HL-60 (cell line): ENCODE data around the gene GDPD5.

Experiments used
- DNase-seq, 2 experiments: peaks; one replicate each; pipeline ENCODE4 v3.0.0-alpha.2; 2010 to 2020; ENCODE audit warnings: low read depth in 1 of 2, low spot score in 1 of 2
- H3K27ac ChIP-seq: fragments of 250-450 bp; sonication (Bioruptor Pico); replicated peaks from 2 replicates; pipeline ENCODE4 v1.5.1; 2020; ENCODE audit warnings: mild to moderate bottlenecking, moderate library complexity
- H3K27me3 ChIP-seq: fragments of 250-450 bp; sonication (Bioruptor Pico); 2 replicates; pipeline ENCODE4 v1.5.1; 2021; ENCODE audit warnings: mild to moderate bottlenecking, moderate library complexity; ENCODE audit not compliant: insufficient read depth, poor library complexity, severe bottlenecking
- H3K4me3 ChIP-seq: replicated peaks from 2 replicates; pipeline ENCODE4 v1.5.1; 2011; ENCODE audit warnings: mild to moderate bottlenecking, control low read depth, low read length; ENCODE audit not compliant: insufficient read depth
- GABPA ChIP-seq: IDR thresholded peaks from 2 replicates; pipeline ENCODE4 v1.6.1; 2012; ENCODE audit warnings: low read depth
- POLR2AphosphoS5 ChIP-seq: IDR thresholded peaks from 2 replicates; pipeline ENCODE4 v1.6.1; 2012; ENCODE audit warnings: low read depth
- SPI1 ChIP-seq: IDR thresholded peaks from 2 replicates; pipeline ENCODE4 v1.6.1; 2012; ENCODE audit warnings: low read depth, mild to moderate bottlenecking, borderline replicate concordance
- TF ChIP-seq, protein P1 (sequence below): IDR thresholded peaks from 2 replicates; pipeline ENCODE4 v1.6.1; 2012; ENCODE audit warnings: low read depth; ENCODE audit not compliant: insufficient replicate concordance
- TF ChIP-seq, protein P2 (sequence below): IDR thresholded peaks from one replicate; pipeline ENCODE4 v1.5.1; 2011; ENCODE audit warnings: low read length, control low read depth, inconsistent platforms; ENCODE audit not compliant: insufficient read depth

GDPD5 gene

DNA sequence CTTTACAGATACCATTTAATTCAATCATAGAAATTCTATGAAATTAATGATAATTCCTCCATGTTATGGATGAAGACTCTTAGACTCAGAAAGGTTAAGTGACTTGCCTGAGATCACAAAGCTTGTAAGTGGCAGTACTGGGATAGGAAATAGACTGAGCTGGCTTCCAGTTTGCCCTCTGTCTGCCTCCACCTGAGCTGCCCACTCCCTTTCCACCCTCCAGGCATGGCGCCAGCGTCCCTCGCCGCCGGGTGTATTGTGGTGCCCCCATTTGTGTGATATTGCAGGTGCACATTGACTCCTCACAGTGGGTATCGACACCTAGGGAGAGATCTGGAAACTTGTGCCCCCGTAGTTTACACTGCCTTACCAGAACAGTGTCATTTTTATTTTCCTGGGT lies 135.8 kb downstream of the GDPD5 start:
- no peak overlapping the region for H3K4me3 ChIP-seq

DNA sequence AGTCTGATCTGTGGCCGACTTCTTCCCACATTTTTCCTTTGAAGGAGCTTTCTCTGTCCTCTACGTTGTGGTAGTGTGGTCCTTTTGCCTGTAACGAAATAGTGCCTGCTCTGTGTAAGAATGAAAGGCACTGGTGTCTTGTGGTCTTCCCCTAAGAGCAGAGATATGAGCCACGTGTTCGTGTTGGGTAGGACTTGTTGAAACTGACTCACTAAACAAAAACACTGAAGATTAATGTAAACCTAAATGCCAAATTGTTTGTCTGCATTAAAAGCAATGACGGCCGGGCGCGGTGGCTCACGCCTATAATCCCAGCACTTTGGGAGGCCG lies 136.5 kb downstream of the GDPD5 start:
- no peak for DNase-seq
- Histone ChIP-seq H3K27ac (no peak overlapping the region), H3K4me3 (no peak overlapping the region), H3K27me3 (no peaks in the 10 kb centered on the region)
- TF ChIP-seq, protein P1, sequence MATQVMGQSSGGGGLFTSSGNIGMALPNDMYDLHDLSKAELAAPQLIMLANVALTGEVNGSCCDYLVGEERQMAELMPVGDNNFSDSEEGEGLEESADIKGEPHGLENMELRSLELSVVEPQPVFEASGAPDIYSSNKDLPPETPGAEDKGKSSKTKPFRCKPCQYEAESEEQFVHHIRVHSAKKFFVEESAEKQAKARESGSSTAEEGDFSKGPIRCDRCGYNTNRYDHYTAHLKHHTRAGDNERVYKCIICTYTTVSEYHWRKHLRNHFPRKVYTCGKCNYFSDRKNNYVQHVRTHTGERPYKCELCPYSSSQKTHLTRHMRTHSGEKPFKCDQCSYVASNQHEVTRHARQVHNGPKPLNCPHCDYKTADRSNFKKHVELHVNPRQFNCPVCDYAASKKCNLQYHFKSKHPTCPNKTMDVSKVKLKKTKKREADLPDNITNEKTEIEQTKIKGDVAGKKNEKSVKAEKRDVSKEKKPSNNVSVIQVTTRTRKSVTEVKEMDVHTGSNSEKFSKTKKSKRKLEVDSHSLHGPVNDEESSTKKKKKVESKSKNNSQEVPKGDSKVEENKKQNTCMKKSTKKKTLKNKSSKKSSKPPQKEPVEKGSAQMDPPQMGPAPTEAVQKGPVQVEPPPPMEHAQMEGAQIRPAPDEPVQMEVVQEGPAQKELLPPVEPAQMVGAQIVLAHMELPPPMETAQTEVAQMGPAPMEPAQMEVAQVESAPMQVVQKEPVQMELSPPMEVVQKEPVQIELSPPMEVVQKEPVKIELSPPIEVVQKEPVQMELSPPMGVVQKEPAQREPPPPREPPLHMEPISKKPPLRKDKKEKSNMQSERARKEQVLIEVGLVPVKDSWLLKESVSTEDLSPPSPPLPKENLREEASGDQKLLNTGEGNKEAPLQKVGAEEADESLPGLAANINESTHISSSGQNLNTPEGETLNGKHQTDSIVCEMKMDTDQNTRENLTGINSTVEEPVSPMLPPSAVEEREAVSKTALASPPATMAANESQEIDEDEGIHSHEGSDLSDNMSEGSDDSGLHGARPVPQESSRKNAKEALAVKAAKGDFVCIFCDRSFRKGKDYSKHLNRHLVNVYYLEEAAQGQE: no peak
- TF ChIP-seq GABPA (no peak), SPI1 (no peak), POLR2AphosphoS5 (no peak)
- TF ChIP-seq, protein P2, sequence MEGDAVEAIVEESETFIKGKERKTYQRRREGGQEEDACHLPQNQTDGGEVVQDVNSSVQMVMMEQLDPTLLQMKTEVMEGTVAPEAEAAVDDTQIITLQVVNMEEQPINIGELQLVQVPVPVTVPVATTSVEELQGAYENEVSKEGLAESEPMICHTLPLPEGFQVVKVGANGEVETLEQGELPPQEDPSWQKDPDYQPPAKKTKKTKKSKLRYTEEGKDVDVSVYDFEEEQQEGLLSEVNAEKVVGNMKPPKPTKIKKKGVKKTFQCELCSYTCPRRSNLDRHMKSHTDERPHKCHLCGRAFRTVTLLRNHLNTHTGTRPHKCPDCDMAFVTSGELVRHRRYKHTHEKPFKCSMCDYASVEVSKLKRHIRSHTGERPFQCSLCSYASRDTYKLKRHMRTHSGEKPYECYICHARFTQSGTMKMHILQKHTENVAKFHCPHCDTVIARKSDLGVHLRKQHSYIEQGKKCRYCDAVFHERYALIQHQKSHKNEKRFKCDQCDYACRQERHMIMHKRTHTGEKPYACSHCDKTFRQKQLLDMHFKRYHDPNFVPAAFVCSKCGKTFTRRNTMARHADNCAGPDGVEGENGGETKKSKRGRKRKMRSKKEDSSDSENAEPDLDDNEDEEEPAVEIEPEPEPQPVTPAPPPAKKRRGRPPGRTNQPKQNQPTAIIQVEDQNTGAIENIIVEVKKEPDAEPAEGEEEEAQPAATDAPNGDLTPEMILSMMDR: no peak

More for the DNA sequence above, 135.8 kb downstream of the GDPD5 start:
- no peak overlapping the region for H3K27ac ChIP-seq
- no peak for DNase-seq
- H3K27me3 ChIP-seq: no peaks in the 10 kb centered on the region
- TF ChIP-seq GABPA (no peak), POLR2AphosphoS5 (no peak)
- TF ChIP-seq, protein P2: no peak

DNA sequence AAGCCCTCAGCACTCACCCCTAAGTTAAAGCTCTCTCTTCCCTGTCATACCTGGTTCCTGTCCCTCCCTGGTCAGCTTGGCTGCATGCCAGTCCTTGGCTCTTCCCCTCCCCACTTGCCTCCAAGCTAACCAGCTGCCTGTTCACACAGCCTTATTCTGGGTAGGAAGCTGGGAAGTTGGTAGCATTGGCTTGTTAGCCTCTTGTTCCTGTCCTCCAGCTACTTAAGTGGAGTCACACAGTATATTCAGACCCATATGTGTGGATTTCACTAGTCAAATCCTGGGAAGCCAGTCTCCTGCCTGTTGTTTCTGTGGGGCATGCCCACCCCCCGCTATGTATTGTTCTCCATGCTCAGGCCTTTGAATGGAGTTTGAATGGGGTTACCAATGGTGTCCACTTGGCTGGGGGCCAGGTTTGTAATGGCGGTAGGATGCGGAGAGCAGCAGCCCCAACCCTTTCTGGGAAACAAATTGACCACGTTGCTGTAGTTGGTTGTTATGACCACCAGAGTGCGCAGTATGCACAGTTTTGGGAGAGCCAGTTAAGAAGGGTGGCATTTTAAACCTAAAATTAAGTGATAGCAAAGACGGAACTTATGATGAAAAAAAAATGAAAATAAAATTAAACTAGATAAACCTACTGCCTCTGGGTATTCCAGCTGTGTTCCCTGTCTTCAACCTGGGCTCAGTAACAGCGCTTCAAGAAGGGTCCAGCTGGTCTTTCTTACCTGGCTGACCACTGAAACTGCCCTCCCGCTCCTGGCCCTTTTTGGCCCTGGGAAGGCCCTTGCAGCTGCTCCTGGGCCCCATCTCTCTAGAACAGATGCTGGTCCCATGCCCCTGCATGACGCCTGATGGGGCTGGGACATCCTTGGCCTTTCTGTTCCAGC lies 137.1 kb downstream of the GDPD5 start:
- H3K27ac ChIP-seq: no peak overlapping the region

GRCh38 chr11:75387736-75388294 lies 137.9 kb downstream of the GDPD5 start:
- H3K27me3 ChIP-seq: no peaks in the 10 kb centered on the region
- TF ChIP-seq, protein P1: no peak
- TF ChIP-seq POLR2AphosphoS5: no peak
- TF ChIP-seq, protein P2: no peak
- no peak for TF ChIP-seq SPI1
- TF ChIP-seq GABPA: no peak
- no peak overlapping the region for H3K4me3 ChIP-seq
- no peak overlapping the region for H3K27ac ChIP-seq
- DNase-seq: no peak

More for the DNA sequence above, 137.1 kb downstream of the GDPD5 start:
- H3K4me3 ChIP-seq: no peak overlapping the region
- H3K27me3 ChIP-seq: no peaks in the 10 kb centered on the region
- TF ChIP-seq, protein P2: peak; percentile 66
- TF ChIP-seq GABPA: no peak
- peak; percentile 66 to 78 for DNase-seq
